PFSK-1 (cell line): Measurements from ENCODE around the gene JAK1.

Source experiments
- FOXP2 ChIP-seq: optimal IDR thresholded peaks from 2 replicates; pipeline ENCODE3; 2011; ENCODE audit warnings: borderline replicate concordance, control low read depth, inconsistent platforms; ENCODE audit not compliant: insufficient read depth; ENCODE audit errors: extremely low read length, extremely low read depth
- POLR2AphosphoS5 ChIP-seq: IDR thresholded peaks from 2 replicates; pipeline ENCODE4 v1.6.1; 2012; ENCODE audit warnings: low read depth, mild to moderate bottlenecking, control low read depth, low read length, moderate library complexity
- REST ChIP-seq, 2 experiments: IDR thresholded peaks; 2 replicates each; pipeline versions ENCODE4 v1.6.1 to v1.8.0; 2011 to 2012; ENCODE audit warnings: low read depth in 2 of 2, low read length in 2 of 2, control low read depth in 1 of 2, inconsistent platforms in 1 of 2, mild to moderate bottlenecking in 1 of 2, moderate library complexity in 1 of 2; ENCODE audit not compliant: insufficient read depth in 1 of 2
- SIN3A ChIP-seq: IDR thresholded peaks from 2 replicates; pipeline ENCODE4 v1.6.1; 2012; ENCODE audit warnings: mild to moderate bottlenecking, low read length, moderate library complexity, borderline replicate concordance; ENCODE audit not compliant: insufficient read depth
- TAF1 ChIP-seq: IDR thresholded peaks from 2 replicates; pipeline ENCODE4 v1.6.1; 2012; ENCODE audit warnings: low read length, control low read depth, borderline replicate concordance; ENCODE audit not compliant: insufficient read depth

JAK1 gene

GRCh38 chr1:64878090-64878489 is 88.3 kb downstream of the JAK1 start:
- TF ChIP-seq REST (IDR thresholded peaks at IDR 0.05; ENCODE audit: insufficient read depth in 1 of 2, low read depth in 2 of 2, low read length in 2 of 2) (no peak), TAF1 (no peak), POLR2AphosphoS5 (no peak), FOXP2 (no peak), SIN3A (no peak)

- TF ChIP-seq REST (IDR thresholded peaks at IDR 0.05; ENCODE audit: insufficient read depth in 1 of 2, low read depth in 2 of 2, low read length in 2 of 2) (no peak), POLR2AphosphoS5 (no peak), SIN3A (no peak)
These were observed 88.8 kb downstream of the JAK1 start for GRCh38 chr1:64877598-64877997.

GRCh38 chr1:64877151-64877550 is 89.2 kb downstream of the JAK1 start:
- no peak for TF ChIP-seq SIN3A
- no peak for TF ChIP-seq FOXP2
- TF ChIP-seq TAF1: no peak
- TF ChIP-seq POLR2AphosphoS5: no peak
- TF ChIP-seq REST (IDR thresholded peaks at IDR 0.05; ENCODE audit: insufficient read depth in 1 of 2, low read depth in 2 of 2, low read length in 2 of 2): no peak

- TF ChIP-seq POLR2AphosphoS5: no peak
- TF ChIP-seq REST (IDR thresholded peaks at IDR 0.05; ENCODE audit: insufficient read depth in 1 of 2, low read depth in 2 of 2, low read length in 2 of 2): no peak
- TF ChIP-seq FOXP2: no peak
- no peak for TF ChIP-seq SIN3A
- no peak for TF ChIP-seq TAF1
These were observed 90.7 kb downstream of the JAK1 start for GRCh38 chr1:64875606-64876005.

- TF ChIP-seq POLR2AphosphoS5 (no peak), SIN3A (no peak), REST (IDR thresholded peaks at IDR 0.05; ENCODE audit: insufficient read depth in 1 of 2, low read depth in 2 of 2, low read length in 2 of 2) (no peak), TAF1 (no peak), FOXP2 (no peak)
These were observed 91.2 kb downstream of the JAK1 start for GRCh38 chr1:64875101-64875500.
